Measurements from ENCODE around the gene SIT1.

Gene SIT1, protein sequence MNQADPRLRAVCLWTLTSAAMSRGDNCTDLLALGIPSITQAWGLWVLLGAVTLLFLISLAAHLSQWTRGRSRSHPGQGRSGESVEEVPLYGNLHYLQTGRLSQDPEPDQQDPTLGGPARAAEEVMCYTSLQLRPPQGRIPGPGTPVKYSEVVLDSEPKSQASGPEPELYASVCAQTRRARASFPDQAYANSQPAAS

DNA sequence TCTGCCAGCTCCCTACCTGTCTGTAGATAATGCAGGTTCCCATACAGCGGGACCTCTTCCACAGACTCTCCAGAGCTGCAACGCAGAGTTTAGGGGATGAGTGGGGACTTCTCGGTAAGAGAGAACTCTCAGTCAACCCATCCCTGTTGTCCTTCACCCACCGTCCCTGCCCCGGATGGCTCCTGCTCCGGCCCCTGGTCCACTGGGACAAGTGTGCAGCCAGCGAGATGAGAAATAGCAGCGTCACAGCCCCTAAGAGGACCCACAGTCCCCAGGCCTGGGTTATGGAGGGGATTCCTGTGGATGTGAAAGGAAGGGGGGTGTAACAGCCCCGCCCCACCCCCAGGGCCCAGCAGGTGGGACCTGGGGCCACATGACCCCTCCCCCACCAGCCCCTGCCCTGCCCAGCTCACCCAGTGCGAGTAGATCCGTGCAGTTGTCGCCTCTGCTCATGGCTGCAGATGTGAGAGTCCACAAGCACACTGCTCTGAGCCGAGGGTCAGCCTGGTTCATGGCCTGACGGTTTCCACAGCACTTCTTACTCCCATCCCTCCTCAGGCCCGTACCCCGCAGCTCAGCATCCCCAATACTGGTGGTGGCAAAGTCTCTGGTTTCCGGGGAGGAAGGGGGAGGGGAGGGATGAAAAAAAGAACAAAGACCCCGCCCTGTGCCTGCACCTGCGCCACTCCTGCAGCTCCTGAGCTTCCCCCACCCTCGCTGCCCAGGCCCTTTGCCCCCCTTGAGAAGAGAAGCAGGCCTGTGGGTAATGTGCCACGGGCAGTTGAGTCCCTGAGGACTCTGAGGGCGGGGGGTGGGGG is at the start of gene SIT1:
TSS of gene SIT1 (minus strand) at position 591 of the 818 bp plus-strand sequence. CDS start at position 513, 78 bp downstream.
- DNase-seq: peak in 1 of 2 experiments; percentile 24

DNA sequence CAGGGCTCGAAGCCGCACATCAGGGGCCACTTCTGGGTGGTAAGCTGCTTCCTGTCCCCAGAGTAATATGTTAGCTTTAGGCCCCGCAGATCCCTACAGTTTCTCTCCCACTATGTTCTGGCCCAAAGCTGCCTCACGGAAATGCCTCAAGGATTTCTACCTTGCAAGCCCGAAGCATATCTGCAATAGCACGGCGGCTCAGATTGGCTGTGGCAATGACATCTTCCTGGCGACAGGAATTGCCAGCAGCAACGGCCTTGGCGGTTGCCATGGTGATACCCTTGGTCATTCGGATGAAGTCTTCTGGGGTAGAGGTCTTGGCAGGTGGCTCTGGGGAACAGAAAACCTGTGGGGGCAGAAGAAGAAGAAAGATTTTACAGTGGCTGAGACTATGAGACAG is 49.3 kb upstream of the SIT1 start:
- no peak for DNase-seq

DNA sequence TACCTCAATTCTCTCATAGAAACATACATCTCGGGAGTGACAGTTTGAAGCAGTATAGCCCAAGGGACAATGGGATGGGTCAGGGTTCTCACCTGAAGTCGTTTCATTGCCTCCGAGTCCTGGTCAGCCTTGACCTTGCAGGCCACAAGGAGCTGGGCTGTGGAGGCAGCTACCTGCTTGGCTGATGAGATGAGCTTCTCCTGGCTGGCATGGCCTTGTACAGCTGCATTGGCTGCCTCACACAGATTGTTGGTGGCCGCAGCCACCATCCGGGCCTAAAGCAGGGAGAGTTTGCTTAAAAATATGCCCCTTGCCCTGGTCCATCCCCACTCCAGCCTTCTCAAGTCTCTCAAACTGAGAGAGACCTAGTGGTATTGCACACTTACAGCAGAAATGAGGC is 47.5 kb upstream of the SIT1 start:
- DNase-seq: no peak

DNA sequence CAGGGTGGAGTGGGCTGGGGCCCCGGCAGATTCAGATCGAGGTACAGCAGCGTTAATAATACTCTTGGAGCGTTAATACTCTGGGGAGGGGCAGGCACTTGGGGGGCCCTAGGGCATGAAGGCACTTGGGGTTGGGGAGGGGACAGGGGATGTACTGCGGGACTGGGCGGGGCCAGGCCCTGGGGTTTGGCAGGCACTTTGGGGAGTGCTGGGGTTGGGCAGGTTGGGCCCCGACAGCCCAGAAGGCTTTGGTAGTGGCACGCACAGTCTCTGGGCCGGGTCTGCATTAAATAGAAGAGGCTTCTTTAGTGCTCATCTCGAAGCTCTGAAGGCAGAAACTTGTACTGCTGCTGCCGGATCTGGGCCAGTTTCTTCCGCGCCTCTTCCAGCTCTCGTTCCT is 46.8 kb upstream of the SIT1 start:
- DNase-seq: no peak

GRCh38 chr9:35696520-35697215 is 45.9 kb upstream of the SIT1 start:
- DNase-seq: peak in 1 of 2 experiments; percentile 0

DNA sequence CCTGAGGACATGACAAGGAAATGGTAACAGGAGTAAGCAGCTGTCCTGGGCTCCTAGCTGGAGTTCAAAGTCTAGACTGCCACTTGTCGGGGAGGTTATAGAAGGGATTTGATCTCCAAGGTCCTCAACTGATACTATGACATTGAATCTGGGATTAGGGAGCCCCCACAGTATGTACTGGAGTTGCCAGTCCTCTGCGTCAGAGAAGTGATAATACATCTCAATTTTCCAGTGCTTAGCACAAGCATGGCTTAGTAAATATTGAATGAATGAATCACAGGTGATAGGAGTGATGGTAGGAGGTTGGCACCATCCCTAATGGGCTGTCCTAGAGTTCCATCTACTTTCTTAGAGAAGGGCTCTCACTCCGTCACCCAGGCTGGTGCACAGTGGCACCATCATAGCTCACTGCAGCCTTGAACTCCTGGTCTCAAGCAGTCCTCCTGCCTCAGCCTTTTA is 45.2 kb upstream of the SIT1 start:
- no peak for DNase-seq

GRCh38 chr9:35691757-35692301 is 41.1 kb upstream of the SIT1 start:
- no peak for DNase-seq

GRCh38 chr9:35691334-35691650 is 40.6 kb upstream of the SIT1 start:
- no peak for DNase-seq

GRCh38 chr9:35690614-35691333 is 40.0 kb upstream of the SIT1 start:
- DNase-seq: no peak

DNA sequence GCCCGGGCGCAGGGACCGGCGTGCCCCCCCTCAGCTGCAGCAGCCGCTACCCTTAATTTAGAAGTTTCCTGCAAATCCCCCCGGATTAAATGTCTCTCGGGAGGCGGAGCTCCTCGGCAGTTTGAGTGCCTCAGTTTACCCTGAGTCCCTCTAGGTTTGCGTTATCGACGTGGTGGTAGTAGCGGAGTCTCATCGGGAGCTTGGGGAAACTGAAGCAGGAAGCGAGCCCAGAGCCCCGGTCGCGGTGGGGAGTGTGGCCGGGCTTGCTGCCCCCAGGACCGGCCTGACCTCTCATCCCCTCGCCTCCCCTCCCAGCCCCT is 39.5 kb upstream of the SIT1 start:
- DNase-seq: no peak

DNA sequence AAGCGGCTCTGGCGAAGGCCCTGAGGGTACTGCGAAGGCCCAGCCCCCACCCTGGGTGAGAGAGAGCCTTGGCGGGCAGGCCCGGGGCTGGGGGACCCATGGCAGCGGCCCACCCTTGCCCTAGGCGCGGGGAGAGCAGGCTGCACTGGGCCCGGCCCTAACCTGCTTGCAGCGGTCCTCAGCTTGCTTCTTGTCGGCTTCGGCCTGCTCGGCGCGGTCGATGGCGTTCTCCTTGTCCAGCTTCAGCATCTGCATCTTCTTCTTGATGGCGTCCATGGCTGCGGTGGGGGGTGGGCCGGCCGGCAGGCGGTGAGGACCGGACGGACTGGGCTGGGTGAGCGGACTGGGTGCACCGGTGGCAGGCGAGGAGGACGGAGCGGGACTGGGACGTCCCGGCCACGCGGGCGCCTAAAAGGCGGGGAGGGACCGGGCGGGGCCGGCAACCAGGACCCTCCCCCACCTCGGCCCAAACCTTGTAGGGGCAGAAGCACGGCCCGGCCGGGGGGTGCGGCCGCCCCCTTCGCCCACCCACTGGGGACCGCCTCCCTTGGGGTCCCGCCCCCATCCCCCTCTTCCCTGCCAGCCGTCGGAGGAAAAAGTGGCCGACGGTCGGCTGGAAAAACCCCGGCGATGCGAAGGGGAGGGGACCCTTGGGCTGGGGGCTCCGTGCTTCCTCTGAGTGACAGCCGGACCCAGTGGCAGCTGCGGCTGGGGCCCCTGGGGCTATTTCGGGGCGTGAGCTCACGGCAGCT is 39.0 kb upstream of the SIT1 start, which contains the start of gene TPM2:
TSS of gene TPM2 (minus strand) at position 384 of the 752 bp plus-strand sequence. CDS start at position 276, 108 bp downstream.
- no peak for DNase-seq

DNA sequence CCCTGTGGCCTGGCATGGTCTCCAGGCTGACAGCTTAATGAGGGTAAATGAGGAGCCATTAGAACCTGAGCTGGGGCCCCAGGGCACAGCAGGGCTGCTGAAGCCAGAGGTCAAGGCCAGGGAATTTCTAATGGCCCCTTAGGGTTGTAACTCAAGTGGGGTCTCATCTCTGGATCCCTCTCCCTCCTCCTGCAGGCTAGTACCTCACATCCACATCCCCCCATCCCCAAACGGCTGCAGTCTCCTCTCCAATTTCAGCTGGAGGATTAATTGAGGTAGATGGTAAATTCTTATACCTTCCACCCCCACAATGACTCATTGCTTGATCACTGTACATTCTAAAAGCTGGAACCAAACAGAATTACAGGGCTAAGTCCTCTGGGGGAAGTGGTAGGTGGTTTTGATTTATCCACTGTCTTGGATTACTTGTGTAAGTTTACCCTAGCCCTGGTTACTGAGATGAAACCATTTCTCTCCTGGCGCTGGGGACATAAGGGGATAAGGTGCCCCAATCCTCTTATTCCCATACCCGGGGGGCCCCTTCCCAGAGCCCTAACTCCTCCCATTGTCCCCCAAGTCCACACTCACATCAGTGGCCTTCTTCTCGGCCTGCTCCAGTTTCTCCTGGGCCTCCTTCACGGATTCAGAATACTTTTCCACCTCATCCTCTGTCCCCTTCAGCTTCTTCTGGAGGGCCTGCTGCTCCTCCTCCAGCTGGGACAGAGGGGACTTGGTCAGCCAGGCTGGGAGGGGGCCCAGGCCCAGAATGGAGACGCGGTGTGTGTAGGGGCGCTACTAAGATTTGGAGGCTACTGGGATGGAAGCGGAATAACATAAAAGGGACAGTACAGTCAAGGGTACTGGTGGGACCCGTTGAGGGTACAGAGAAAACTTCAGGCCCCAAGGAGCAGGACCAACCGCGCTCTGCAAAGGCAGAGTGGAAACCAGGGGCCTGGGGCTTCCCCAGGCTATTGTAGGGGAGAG is 38.1 kb upstream of the SIT1 start:
- no peak for DNase-seq

DNA sequence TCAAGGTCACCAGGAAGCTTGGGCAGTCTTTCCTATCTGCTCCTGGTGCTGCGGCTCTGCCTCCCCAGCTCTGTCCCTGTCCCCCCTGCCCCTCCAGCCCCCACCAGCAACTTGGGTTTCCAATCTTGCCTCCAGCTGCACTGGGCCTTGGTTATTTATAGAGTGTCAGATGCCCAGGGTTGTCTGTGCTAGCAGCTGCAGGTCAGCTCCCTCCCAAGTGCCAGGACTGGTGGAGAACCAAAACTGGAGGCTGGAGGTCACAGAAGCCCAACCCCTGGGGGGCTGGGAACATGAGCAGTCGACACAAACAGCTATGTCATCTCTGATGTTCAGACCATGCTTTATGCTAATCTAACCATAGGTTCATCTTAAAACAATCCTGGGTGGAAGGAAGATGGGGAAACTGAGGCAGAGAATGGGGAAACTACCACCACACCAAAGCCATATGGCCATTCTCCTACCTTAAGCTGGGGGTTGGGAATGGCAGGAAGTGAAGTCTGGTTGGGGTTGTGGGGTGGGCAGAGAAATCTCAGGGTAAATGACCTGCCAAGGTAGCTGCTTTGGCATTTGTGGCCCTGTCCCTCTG is 37.3 kb upstream of the SIT1 start:
- DNase-seq: no peak

DNA sequence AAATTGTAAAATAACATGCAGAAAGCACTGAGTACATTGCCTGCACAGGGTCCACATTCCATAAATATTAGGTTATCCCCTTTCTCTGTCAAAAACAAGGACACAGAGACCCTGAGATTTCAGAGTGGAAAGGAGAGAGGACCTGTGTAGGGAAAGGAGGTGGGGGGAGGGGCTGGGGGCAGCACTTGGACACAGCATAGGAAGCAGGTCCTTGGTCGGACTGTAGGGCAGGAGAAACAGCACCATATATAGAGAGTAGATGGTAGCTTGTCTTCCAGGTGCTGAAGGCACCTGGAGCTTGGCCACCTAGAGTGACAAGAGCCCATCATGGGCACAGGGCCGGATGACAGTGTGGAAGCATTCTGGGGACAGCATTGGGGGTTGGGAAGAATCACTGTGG is 36.6 kb upstream of the SIT1 start:
- DNase-seq: no peak

GRCh38 chr9:35686222-35687203 is 35.8 kb upstream of the SIT1 start:
- DNase-seq: no peak

DNA sequence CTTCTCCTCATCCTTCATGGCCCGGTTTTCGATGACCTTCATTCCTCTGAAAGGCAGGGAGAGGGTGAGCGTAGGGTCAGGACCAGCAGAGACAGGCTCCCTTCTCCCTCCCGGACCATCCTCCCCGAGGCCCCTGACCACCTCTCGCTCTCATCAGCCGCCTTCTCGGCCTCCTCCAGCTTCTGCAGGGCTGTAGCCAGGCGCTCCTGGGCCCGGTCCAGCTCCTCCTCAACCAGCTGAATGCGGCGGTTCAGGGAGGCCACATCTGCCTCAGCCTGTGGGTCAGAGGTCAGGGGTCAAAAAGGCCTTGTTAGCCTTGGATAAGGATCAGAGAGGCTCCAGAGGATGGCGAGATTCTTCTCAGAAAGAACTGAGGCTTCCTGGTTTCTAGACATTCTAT is 34.8 kb upstream of the SIT1 start:
- DNase-seq: no peak

- no peak for DNase-seq
These were observed 34.2 kb upstream of the SIT1 start for GRCh38 chr9:35684921-35685320.

DNA sequence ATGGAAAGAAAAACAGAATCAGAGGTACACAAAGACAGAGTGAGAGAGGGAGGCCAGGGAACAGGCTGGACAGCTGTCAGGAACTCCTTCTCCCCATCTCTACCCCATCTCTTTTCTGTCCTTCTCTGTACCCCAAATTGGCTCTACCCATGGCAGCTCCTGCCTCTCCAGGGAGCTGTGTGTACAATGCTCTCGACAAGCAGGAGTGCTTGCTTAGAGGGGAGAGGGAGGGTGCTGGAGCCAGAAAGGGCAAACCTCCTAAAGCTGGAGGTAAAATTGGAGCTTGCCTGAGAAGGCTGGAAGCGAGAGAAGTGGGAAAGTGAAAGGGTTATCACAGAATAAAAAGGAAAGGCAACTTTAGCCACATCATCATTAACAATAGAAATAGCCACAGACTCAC is 32.6 kb upstream of the SIT1 start:
- DNase-seq: no peak
